Calu3 (cell line): ENCODE results near the gene KRTAP13-3. TPM values are rescaled to one million over a fixed set of nuclear protein-coding genes. Genes with fewer than 3 reads are reported as not detected.

Source experiments
- BruUV-seq: library from RNA; stranded (reverse); fragments of 400-500 nt; replicated peaks from 2 replicates; lab custom pipeline; 2021; lab: Mats Ljungman, UMichigan
- CTCF ChIA-PET: fragments of 300-600 bp; sonication (Branson Sonifier 250); formaldehyde crosslinking; loops from one replicate; lab custom pipeline; 2022; ENCODE audit warnings: antibody characterized with exemption; lab: Charles Lee
- DNase-seq: peaks from one replicate; pipeline ENCODE4 v3.0.0; 2022
- H3K27ac Mint-ChIP-seq: one replicate; pipeline ENCODE4 v1.8.0; 2022; ENCODE audit warnings: mixed read lengths; ENCODE audit not compliant: unreplicated experiment
- H3K27me3 Mint-ChIP-seq: one replicate; pipeline ENCODE4 v1.8.0; 2022; ENCODE audit warnings: mixed read lengths; ENCODE audit not compliant: unreplicated experiment
- H3K36me3 Mint-ChIP-seq: one replicate; pipeline ENCODE4 v1.8.0; 2022; ENCODE audit warnings: mild to moderate bottlenecking, moderate library complexity, mixed read lengths; ENCODE audit not compliant: insufficient read depth, unreplicated experiment
- H3K4me1 Mint-ChIP-seq: one replicate; pipeline ENCODE4 v1.8.0; 2022; ENCODE audit warnings: mild to moderate bottlenecking, low read depth, mixed read lengths; ENCODE audit not compliant: unreplicated experiment
- H3K4me3 Mint-ChIP-seq: one replicate; pipeline ENCODE4 v1.8.0; 2022; ENCODE audit warnings: mild to moderate bottlenecking, low read depth, moderate library complexity, mixed read lengths; ENCODE audit not compliant: unreplicated experiment
- H3K9me3 Mint-ChIP-seq: one replicate; pipeline ENCODE4 v1.8.0; 2022; ENCODE audit warnings: low read depth, mixed read lengths; ENCODE audit not compliant: unreplicated experiment
- intact Hi-C: fragments of 100-400 bp; cut with micrococcal nuclease; formaldehyde crosslinking; loops from one replicate; pipeline ENCODE4 v1.10.0; 2022; ENCODE audit not compliant: unreplicated experiment
- total RNA-seq: library from RNA; stranded (reverse); gene quantifications from 2 replicates; pipeline ENCODE4 v1.2.3, GENCODE V29; 2022
- TF ChIP-seq, protein P1 (sequence below): fragments of 200-600 bp; IDR thresholded peaks from one replicate; pipeline ENCODE4 v1.8.0; 2022; ENCODE audit warnings: antibody characterized with exemption; ENCODE audit not compliant: unreplicated experiment

The KRTAP13-3 gene
- total RNA-seq, 1 experiment from 2014 or later = not detected

DNA sequence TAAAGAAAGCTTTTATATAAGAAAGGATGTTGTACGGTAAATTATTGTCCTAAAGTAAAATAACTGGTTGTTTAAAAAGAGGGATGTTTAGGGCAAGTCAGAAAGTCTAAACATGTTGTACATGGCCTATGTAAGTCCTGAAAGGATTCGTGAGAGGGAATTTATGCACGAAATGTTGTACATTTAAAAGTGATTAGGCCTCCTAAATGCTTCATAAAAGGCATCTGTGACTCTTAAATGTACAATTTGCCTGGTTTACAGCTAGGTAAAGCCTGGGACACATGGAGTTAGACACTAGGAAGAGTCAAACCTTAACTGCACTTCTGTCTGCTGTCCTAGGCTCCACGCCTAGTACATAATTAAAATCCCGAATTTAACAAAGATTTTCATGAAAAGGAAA lies 9.7 kb downstream of the KRTAP13-3 start:
- H3K27me3 Mint-ChIP-seq = no peaks in the 10 kb centered on the region
- TF ChIP-seq, protein P1, sequence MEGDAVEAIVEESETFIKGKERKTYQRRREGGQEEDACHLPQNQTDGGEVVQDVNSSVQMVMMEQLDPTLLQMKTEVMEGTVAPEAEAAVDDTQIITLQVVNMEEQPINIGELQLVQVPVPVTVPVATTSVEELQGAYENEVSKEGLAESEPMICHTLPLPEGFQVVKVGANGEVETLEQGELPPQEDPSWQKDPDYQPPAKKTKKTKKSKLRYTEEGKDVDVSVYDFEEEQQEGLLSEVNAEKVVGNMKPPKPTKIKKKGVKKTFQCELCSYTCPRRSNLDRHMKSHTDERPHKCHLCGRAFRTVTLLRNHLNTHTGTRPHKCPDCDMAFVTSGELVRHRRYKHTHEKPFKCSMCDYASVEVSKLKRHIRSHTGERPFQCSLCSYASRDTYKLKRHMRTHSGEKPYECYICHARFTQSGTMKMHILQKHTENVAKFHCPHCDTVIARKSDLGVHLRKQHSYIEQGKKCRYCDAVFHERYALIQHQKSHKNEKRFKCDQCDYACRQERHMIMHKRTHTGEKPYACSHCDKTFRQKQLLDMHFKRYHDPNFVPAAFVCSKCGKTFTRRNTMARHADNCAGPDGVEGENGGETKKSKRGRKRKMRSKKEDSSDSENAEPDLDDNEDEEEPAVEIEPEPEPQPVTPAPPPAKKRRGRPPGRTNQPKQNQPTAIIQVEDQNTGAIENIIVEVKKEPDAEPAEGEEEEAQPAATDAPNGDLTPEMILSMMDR = no peak
- CTCF ChIA-PET = no interaction called here
- no peak for DNase-seq
- H3K9me3 Mint-ChIP-seq = no peaks in the 10 kb centered on the region
- H3K4me3 Mint-ChIP-seq = no peak overlapping the region
- H3K4me1 Mint-ChIP-seq = no peaks in the 10 kb centered on the region
- H3K27ac Mint-ChIP-seq = no peak overlapping the region
- no TSS peak for BruUV-seq
- intact Hi-C loops = no loop called here
- no peaks in the 10 kb centered on the region for H3K36me3 Mint-ChIP-seq

DNA sequence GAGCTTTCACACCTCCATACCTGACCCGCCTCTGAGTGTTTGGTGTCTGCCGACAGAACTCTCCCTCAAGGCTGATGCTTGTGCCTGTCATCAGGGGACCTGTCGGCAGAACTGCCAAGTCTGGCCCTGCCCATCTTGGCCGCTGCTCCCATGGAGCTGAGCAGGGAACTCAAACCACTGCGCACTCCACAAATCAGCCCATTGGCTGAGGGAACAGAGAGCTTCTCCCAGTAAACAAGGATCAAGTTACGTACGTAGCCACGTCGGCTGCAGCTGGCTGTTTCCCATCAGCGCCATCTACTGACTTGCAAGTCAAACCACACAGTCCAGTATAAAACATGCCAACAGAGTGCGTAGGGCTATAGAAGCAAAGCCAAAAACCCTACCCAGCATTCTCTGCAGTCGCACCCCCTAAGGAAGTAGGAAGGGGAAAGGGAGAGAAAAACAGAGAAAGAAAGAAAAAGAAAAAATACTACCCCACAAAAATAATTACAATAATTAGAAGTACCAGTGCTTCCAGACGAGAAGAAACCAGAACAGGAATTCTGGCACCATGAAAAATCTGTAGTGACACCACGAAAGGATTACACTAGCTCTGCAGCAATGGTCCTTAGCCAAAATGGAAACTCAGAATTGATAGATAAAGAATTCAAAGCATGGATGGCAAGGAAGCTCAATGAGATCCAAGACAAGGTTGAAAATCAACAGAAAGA lies 16.8 kb downstream of the KRTAP13-3 start:
- no peaks in the 10 kb centered on the region for H3K27me3 Mint-ChIP-seq
- TF ChIP-seq, protein P1 = no peak

DNA sequence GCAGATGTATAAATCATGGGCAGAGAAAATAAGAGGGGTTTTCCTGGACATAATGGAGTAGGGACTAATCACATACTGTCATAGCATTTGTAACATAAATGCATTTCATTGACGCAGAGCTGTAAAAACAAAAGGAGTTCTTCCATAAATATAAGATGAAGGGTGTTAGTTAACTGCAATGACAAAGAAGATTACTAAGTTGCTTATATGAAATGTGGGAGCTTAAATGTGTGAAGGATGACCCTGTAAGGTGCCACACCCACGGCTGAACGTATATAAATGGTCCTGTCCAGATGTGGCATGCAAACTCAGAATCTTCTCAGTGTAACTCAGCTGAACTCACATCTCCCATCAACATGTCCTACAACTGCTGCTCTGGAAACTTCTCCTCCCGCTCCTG lies 30.0 kb downstream of the KRTAP13-3 start, which contains the start of gene KRTAP13-1:
TSS of gene KRTAP13-1 (plus strand) at position 301 of the 400 bp plus-strand sequence. CDS start at position 357, 56 bp downstream.
- H3K27ac Mint-ChIP-seq = no peak within 1 kb of the TSS
- H3K4me3 Mint-ChIP-seq = no peak within 1 kb of the TSS
- TF ChIP-seq, protein P1 = no peak
- no peak for DNase-seq
- peaks cover 2% of the 10 kb centered on the region for H3K9me3 Mint-ChIP-seq
- intact Hi-C loops = no loop called here
- CTCF ChIA-PET = no interaction called here
- H3K36me3 Mint-ChIP-seq = no peaks in the 10 kb centered on the region
- BruUV-seq = no TSS peak
- H3K4me1 Mint-ChIP-seq = no peaks in the 10 kb centered on the region
- no peaks in the 10 kb centered on the region for H3K27me3 Mint-ChIP-seq

More for the DNA sequence above, 16.8 kb downstream of the KRTAP13-3 start:
- no peaks in the 10 kb centered on the region for H3K4me1 Mint-ChIP-seq
- intact Hi-C loops = no loop called here
- H3K4me3 Mint-ChIP-seq = no peak overlapping the region
- no peaks in the 10 kb centered on the region for H3K36me3 Mint-ChIP-seq
- CTCF ChIA-PET = no interaction called here
- H3K27ac Mint-ChIP-seq = no peak overlapping the region
- DNase-seq = peak; percentile 12
- BruUV-seq = no TSS peak
- peaks cover 2% of the 10 kb centered on the region for H3K9me3 Mint-ChIP-seq

DNA sequence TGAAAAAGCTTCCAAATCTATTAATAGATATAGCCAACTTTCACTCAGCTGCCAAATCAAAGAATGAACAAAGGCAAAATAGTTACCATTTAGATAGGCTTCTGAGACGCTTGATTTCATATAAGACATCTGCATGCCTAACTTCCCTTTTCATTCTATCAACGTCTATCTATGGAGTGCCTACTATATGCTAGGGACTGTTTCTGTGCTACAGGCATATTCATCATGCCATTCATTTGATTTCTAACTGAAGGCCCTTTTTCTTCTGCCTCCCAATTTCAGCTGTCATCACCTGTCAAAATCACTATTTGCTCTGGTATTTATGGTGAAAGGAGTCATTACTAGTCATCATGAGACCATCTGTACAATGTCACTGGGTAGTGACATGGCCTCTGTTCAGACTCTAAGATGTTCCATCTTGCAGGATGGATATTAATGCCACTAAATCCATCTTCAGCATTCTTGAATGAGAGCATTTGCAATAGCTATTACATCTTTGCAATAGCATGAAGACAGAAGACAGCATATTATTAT lies 34.2 kb downstream of the KRTAP13-3 start:
- H3K27me3 Mint-ChIP-seq = no peaks in the 10 kb centered on the region

More for the DNA sequence above, 34.2 kb downstream of the KRTAP13-3 start:
- no TSS peak for BruUV-seq
- Mint-ChIP-seq H3K27ac (no peak overlapping the region), H3K36me3 (no peaks in the 10 kb centered on the region), H3K9me3 (peaks cover 2% of the 10 kb centered on the region), H3K4me3 (no peak overlapping the region), H3K4me1 (no peaks in the 10 kb centered on the region)
- CTCF ChIA-PET = no interaction called here
- intact Hi-C loops = no loop called here
- no peak for DNase-seq
- TF ChIP-seq, protein P1 = no peak
